ENCODE measurements around the gene F2R. TPM values are rescaled to one million over a fixed set of nuclear protein-coding genes. Genes with fewer than 3 reads are reported as not detected.
"Not testable (repeated sequence)": the region's sequence is repeated elsewhere in the genome, so short reads cannot be mapped to it uniquely, and the experiment has no call there.

The F2R gene
- polyA plus RNA-seq, 4 donors = 44.0 to 62.4 (median 57.9) TPM

GRCh38 chr5:76717222-76718083 lies 1.5 kb downstream of the F2R start:
- DNase-seq (ENCODE audit: low read depth in 4 of 4, low spot score in 3 of 4) = no peak

DNA sequence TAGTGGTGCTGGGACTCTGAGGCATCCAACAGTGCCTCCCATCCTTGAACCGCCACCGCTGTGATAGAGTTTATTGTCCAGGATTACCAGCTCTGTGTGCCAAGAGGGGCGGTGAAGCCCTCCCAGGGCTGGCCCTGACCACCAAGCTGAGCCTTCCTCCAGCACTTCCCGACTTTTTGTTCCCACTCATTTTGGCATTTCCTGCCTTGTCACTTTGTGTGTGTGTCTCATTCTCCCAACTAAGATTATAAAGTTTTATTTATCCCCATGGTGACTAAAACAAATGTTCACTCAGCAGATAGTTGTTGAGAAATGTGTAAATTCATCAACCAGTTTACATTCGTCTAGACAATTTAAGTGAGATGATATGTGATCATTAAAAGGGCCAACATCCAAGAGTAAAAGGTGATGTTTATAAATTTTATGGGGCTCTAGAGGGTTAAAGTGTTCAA lies 2.5 kb downstream of the F2R start:
- DNase-seq (ENCODE audit: low read depth in 4 of 4, low spot score in 3 of 4) = no peak

GRCh38 chr5:76718880-76719279 lies 3.0 kb downstream of the F2R start:
- DNase-seq (ENCODE audit: low read depth in 4 of 4, low spot score in 3 of 4) = no peak

GRCh38 chr5:76720988-76721569 lies 5.2 kb downstream of the F2R start:
- no peak for DNase-seq (ENCODE audit: low read depth in 4 of 4, low spot score in 3 of 4)

DNA sequence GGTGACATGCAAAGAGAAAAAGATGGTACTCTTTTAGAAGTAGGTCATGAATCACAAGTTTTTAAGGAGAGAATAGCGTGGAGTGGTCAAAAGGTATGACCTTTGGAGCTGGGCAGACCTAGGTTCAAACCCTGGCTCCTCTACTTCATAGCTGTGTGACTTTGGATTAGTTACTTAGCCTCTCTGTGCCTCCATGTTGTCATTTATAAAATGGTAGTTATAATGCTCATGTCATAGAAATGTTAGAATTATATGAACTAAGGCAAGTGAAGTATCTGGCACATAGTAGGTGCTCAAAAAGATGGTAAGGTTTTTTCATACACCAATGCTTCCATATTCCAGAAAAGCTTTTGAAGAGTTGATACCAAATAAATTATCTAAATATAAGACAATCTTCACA lies 7.3 kb downstream of the F2R start:
- no peak for DNase-seq (ENCODE audit: low read depth in 4 of 4, low spot score in 3 of 4)

GRCh38 chr5:76723906-76724305 lies 8.0 kb downstream of the F2R start:
- DNase-seq (ENCODE audit: low read depth in 4 of 4, low spot score in 3 of 4) = no peak

GRCh38 chr5:76724871-76725270 lies 8.9 kb downstream of the F2R start:
- DNase-seq (ENCODE audit: low read depth in 4 of 4, low spot score in 3 of 4) = no peak

- DNase-seq (ENCODE audit: low read depth in 4 of 4, low spot score in 3 of 4) = no peak
These were observed 13.0 kb downstream of the F2R start for GRCh38 chr5:76728965-76729364.

- DNase-seq (ENCODE audit: low read depth in 4 of 4, low spot score in 3 of 4) = no peak
These were observed 13.7 kb downstream of the F2R start for GRCh38 chr5:76729373-76730290.

- DNase-seq (ENCODE audit: low read depth in 4 of 4, low spot score in 3 of 4) = no peak
These were observed 16.6 kb downstream of the F2R start for GRCh38 chr5:76732405-76733048.

DNA sequence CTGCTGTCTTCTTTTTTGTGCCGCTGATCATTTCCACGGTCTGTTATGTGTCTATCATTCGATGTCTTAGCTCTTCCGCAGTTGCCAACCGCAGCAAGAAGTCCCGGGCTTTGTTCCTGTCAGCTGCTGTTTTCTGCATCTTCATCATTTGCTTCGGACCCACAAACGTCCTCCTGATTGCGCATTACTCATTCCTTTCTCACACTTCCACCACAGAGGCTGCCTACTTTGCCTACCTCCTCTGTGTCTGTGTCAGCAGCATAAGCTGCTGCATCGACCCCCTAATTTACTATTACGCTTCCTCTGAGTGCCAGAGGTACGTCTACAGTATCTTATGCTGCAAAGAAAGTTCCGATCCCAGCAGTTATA lies 17.1 kb downstream of the F2R start:
- DNase-seq (ENCODE audit: low read depth in 4 of 4, low spot score in 3 of 4) = no peak

DNA sequence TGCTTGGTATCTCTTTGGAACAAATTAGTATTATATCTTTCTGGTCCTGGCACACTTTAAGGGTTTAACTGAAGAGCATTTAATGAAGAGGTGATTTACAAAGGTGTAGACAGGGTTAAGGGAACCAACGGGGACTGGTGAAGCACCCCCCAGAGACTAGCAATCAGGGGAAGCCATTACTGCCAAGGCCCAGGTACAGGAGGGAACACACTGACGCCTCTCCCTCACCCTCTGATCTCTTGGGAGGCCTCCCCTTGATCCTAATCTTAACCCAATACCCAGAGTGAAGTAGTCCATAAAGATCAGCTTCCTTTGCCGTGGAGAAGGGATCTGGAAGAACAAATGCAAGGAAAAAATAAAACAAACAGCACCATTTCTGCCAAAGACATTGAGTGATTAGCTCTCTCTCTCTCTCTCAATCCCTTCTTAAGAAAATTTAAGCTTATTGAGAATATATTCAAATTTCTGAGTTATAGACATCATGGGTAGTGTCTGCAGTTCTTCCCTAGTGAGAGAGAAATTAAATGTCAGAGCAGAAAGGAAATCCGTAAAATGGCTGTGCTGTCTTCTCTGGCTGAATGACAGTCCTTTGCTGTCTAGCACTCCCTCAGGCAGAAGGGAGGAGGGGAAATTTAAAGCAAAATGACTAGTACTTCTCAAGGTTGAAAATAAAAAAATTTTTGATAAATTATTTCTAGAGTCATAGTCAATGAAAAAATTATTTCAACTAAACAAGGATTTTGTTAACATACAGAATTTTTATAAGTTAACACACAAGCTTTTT lies 20.0 kb downstream of the F2R start:
- DNase-seq (ENCODE audit: low read depth in 4 of 4, low spot score in 3 of 4) = no peak

GRCh38 chr5:76736679-76737556 lies 21.0 kb downstream of the F2R start:
- DNase-seq (ENCODE audit: low read depth in 4 of 4, low spot score in 3 of 4) = no peak

- DNase-seq (ENCODE audit: low read depth in 4 of 4, low spot score in 3 of 4) = no peak
These were observed 21.9 kb downstream of the F2R start for GRCh38 chr5:76737846-76738245.

GRCh38 chr5:76741506-76741905 lies 25.6 kb downstream of the F2R start:
- not testable (repeated sequence) for DNase-seq (ENCODE audit: low read depth in 4 of 4, low spot score in 3 of 4)

DNA sequence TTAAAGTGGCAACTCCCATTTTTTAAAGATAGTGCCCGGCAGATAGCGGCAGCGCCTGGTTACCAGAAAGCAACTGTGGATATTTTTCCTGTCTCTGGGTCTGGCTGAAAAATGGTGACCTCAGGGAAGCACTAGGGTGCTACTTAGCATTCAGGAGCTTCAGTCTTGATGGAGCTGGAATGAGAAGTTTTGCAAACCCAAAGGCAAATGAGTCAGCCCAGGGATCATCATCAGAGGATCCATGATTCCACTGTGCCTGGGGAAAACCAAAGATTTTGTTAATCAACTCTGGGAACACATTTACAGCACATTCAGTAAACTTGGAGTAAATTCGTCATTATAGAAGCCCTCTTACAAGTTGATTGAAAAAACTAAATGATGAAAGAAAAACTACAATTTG lies 26.7 kb downstream of the F2R start:
- no peak for DNase-seq (ENCODE audit: low read depth in 4 of 4, low spot score in 3 of 4)

DNA sequence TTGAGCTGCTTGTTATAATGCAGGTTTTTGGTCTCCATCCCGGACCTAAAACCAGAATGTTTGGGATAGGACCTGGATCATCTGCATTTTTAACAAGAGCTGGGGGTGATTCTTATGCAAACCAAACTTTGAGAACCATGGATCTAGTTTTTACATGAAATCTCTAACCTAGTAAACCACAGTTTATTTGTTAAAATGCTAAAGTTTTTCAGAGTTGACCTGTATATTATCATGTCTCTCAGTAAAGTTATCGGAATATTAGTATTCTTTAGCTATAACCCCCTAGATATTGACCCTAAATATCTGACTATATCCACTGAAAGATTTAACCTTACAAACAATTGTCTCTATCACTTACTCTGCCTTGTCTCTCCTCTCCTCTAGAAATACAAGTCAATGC lies 28.7 kb downstream of the F2R start:
- DNase-seq (ENCODE audit: low read depth in 4 of 4, low spot score in 3 of 4) = no peak

- DNase-seq (ENCODE audit: low read depth in 4 of 4, low spot score in 3 of 4) = no peak
These were observed 29.7 kb downstream of the F2R start for GRCh38 chr5:76745670-76746069.

GRCh38 chr5:76746677-76747076 lies 30.8 kb downstream of the F2R start:
- DNase-seq (ENCODE audit: low read depth in 4 of 4, low spot score in 3 of 4) = no peak

All from left renal pelvis (tissue), 4 donors.